Measurements from ENCODE around the gene FRS2. TPM values are rescaled to one million over a fixed set of nuclear protein-coding genes. Genes with fewer than 3 reads are reported as not detected.

The FRS2 gene
- total RNA-seq, 1 donor from 2014 or later = 18.0 TPM

- DNase-seq (no peak), ATAC-seq (ENCODE audit: poor library complexity) (peak; percentile 76)
- intact Hi-C loops (cut with DNase I) = no loop called here
Observed at GRCh38 chr12:69553628-69554248, 83.5 kb downstream of the FRS2 start.

- ATAC-seq (ENCODE audit: poor library complexity) (no peak), DNase-seq (no peak)
- intact Hi-C loops (cut with DNase I) = no loop called here
Observed at GRCh38 chr12:69555461-69555860, 85.3 kb downstream of the FRS2 start.

- ATAC-seq (ENCODE audit: poor library complexity) = no peak
- DNase-seq = no peak
- intact Hi-C loops (cut with DNase I) = no loop called here
Observed at GRCh38 chr12:69556383-69556782, 86.2 kb downstream of the FRS2 start.

GRCh38 chr12:69563166-69563762 lies 93.1 kb downstream of the FRS2 start:
- intact Hi-C loops (cut with DNase I) = no loop called here
- ATAC-seq (ENCODE audit: poor library complexity) = no peak
- DNase-seq = no peak

GRCh38 chr12:69566603-69567002 lies 96.4 kb downstream of the FRS2 start:
- DNase-seq (no peak), ATAC-seq (ENCODE audit: poor library complexity) (no peak)
- intact Hi-C loops (cut with DNase I) = no loop called here

GRCh38 chr12:69569236-69569635 lies 99.0 kb downstream of the FRS2 start:
- ATAC-seq (ENCODE audit: poor library complexity) (no peak), DNase-seq (no peak)
- intact Hi-C loops (cut with DNase I) = no loop called here

- intact Hi-C loops (cut with DNase I) = loop anchor here (5.0 to 10.0 kb wide), 3 partner anchors 98 to 185 kb away; partner anchors contain the start of gene FRS2
- no peak for DNase-seq
- no peak for ATAC-seq (ENCODE audit: poor library complexity)
Observed at GRCh38 chr12:69570000-69570516, 99.9 kb downstream of the FRS2 start.

GRCh38 chr12:69570545-69571399 lies 100.6 kb downstream of the FRS2 start:
- DNase-seq = no peak
- intact Hi-C loops (cut with DNase I) = loop anchor here (5.0 to 10.0 kb wide), 3 partner anchors 98 to 186 kb away; partner anchors contain the start of gene FRS2
- ATAC-seq (ENCODE audit: poor library complexity) = peak; percentile 80

DNA sequence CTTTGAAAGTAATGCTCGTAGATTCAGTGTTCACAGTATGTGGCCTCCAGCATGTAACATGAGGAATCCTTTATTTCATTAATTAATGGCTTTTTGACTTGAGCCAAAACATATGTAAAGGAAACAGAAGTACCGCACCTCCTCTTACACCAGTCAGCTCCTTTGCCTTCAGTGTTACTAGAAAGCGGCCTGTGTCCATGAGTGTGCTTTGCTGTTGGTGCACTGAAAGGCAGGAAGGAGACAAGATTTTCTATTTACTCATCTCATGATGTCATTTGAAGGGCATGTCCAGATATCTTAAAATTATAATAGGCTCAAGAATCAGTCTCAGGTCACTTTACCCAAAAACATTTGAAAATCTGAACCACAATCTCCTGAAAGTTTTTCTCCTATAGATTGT lies 105.2 kb downstream of the FRS2 start:
- intact Hi-C loops (cut with DNase I) = loop anchor here (10.0 kb wide), 1 partner anchor 191 kb away; no protein-coding TSS in a partner anchor
- DNase-seq = no peak
- no peak for ATAC-seq (ENCODE audit: poor library complexity)

- intact Hi-C loops (cut with DNase I) = loop anchor here (10.0 kb wide), 1 partner anchor 193 kb away; no protein-coding TSS in a partner anchor
- ATAC-seq (ENCODE audit: poor library complexity) (no peak), DNase-seq (no peak)
Observed at GRCh38 chr12:69578283-69578682, 108.1 kb downstream of the FRS2 start.

DNA sequence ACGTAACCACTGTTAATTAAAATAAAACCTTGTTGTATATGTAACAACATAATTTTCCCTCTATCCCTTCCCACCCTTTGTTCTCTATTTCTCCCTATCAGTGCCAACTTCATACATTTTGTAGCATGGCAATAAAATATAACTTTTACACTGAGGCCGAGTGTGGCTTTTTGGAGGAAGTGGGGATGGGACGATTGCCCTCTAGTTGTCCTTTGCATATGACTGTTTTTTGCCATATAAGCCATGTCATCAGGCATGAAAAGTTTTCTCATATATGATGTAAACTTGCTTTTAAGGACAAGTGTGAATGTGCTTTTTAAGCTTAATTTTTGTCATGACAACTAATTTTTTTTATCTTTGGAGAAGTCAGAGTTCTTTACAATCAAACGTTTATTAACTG lies 108.8 kb downstream of the FRS2 start:
- intact Hi-C loops (cut with DNase I) = loop anchor here (10.0 kb wide), 1 partner anchor 194 kb away; no protein-coding TSS in a partner anchor
- ATAC-seq (ENCODE audit: poor library complexity) (no peak), DNase-seq (no peak)

DNA sequence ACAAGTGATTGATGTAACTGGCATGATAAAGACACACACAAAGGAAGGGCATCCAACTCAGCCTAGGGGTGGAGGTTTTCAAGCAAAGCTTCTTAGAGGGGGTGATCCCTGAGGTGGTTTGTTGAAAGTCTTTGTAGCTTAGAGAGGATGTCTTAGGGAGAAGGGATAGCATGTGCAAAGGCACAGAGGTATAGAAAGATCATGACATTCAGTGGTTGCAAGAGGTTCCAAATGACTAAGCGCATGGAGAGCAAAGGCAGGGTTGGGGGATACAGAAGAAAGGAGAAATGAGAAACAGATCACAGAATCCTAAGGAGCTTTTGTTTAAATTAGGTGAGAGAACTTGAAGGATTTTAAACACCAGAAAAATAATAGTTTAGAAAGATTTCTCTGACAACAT lies 109.9 kb downstream of the FRS2 start:
- intact Hi-C loops (cut with DNase I) = no loop called here
- no peak for DNase-seq

GRCh38 chr12:69583203-69583602 lies 113.0 kb downstream of the FRS2 start:
- ATAC-seq (ENCODE audit: poor library complexity) (no peak), DNase-seq (no peak)
- intact Hi-C loops (cut with DNase I) = no loop called here

More for the DNA sequence above, 109.9 kb downstream of the FRS2 start:
- no peak for ATAC-seq (ENCODE audit: poor library complexity)

DNA sequence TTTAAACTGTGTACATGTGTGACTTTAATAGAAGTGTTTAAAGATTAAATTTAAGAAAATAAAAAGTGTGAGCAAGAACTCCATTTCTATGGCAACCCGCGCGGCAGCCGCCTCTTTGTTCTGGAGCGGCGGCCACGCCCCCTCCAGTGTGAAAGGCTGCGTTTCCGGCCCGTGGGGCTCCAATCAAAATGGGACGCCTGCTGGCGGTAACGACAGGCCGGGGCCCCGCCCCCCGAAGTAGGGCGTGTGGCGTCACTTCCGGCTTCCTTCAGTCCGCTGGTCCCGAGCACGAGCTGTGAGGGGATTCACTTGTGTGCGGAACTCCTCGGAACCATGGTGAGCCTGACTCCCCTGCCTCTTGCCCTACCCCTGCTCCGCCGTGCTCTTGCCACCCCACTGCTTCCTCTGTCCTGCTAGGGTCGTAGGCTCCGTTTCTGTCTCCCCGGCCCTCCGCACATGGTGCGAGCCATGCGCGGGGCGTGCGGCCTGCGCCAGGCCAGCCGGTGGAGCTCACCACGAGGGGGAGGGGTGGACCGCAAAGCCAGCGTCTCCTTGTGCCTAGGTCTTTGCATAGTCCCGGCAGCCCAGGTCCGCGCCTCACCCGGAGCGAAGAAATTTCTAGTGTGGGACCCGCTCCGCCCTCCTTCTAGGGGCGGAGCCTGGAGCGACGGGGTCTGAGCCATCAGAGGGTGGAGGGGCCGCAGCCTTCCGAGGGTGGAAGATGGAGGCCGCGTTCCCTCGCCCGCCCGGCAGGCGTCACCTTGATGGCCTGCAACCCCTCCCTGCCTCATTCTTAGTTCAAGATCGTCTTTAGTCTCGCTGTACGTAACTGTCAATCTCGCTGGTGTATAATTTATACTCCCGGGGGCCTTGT lies 115.2 kb downstream of the FRS2 start, which contains the start of gene CCT2:
Gene CCT2, plus strand, starts transcription at position 271 of the 874 bp plus-strand sequence. Its CDS starts 63 bp downstream, at position 334.
- ATAC-seq (ENCODE audit: poor library complexity) (peak; percentile 100), DNase-seq (peak; percentile 99)
- intact Hi-C loops (cut with DNase I) = no loop called here

DNA sequence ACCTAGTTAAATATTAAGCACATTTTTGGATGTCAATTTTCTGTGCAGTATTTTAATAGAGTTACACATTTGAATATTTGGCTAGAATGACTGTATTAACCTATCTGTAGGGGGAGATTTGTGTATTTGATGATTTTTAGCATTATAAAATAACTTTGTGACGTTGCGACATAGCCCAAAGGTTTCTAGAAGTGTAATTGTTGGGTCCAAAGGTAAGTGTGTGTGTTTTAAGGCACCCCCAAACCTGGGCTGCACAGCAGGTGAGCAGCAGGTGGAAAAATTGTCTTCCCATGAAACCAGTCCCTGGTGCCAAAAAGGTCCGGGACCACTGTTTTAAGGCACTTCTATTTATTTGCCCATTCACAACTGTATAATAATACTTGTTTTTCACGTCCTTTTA lies 118.3 kb downstream of the FRS2 start:
- ATAC-seq (ENCODE audit: poor library complexity) (no peak), DNase-seq (no peak)
- intact Hi-C loops (cut with DNase I) = no loop called here

DNA sequence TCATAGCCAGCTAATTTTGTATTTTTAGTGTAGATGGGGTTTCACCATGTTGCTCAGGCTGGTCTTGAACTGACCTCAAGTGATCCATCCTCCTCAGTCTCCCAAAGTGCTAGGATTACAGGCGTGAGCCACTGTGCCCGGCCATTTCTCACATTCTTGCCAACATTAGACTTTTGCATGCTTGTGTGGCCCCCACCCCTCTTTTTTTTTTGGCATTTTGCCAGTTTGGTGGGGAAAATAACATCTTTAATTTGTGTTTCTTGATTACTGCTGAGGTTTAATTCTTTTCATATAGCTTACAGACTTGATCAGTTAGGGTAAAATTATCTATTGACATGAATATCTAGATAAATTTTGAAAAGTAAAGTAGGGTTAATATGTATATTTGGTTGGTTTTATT lies 118.9 kb downstream of the FRS2 start:
- ATAC-seq (ENCODE audit: poor library complexity) = no peak
- no peak for DNase-seq
- intact Hi-C loops (cut with DNase I) = no loop called here

DNA sequence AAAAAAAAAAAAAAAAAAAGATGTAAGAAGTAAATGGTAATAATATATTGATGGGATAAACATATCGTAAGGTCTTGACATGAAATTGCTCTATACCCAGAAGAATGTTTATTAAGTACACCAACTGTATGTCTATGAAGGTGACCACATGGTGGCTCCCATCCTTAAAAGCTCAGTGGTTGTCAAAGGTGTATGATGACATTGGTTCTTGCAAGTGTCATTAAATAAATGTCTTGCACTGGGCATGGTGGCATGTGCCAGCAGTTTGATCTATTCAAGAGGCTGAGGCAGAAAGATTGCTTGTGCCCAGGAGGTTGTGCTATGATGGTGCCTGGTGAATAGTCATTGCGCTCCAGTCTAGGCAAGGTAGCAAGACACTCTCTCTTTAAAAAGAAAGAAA lies 125.5 kb downstream of the FRS2 start:
- ATAC-seq (ENCODE audit: poor library complexity) (peak; percentile 43), DNase-seq (no peak)
- intact Hi-C loops (cut with DNase I) = no loop called here

DNA sequence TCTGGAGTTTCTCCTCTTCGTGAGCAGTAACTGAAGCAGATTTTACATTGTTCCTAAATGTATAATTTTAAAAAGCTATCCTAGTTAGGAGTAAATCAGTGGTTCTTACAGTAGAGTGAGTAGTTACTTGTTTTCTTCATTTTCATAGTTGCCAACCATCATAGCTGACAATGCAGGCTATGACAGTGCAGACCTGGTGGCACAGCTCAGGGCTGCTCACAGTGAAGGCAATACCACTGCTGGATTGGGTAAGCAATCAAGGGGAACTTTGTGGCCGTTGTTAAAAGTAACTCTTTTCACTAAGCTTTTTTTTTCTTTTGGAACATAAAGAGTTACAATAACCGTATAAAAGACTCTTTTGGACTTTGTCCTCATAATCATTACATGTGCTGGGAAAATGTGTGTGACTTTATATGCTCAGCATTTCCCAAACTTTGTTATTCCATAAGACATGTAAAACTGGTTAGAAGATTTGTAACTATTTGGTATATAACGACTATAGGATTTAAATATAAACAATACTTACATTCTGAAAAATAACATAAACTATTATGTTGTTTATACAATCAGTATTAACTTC lies 128.1 kb downstream of the FRS2 start:
- intact Hi-C loops (cut with DNase I) = no loop called here
- no peak for ATAC-seq (ENCODE audit: poor library complexity)

More for the DNA sequence above, 128.1 kb downstream of the FRS2 start:
- DNase-seq = no peak

Data from Right ventricle myocardium superior (tissue), 1 donor.